Brain pericyte (primary cell): ENCODE data around the gene FRMD4B.

ENCODE experiments used
- DNase-seq: peaks from one replicate; pipeline ENCODE4 v3.0.0-alpha.2; 2012; ENCODE audit warnings: low read depth, low spot score

FRMD4B gene

GRCh38 chr3:69405067-69405466, 19.2 kb upstream of the FRMD4B start:
- DNase-seq: no peak

GRCh38 chr3:69403454-69403853, 17.6 kb upstream of the FRMD4B start:
- DNase-seq: no peak

- DNase-seq: no peak
These were observed 14.8 kb upstream of the FRMD4B start for GRCh38 chr3:69400683-69401082.

- no peak for DNase-seq
These were observed 7.0 kb upstream of the FRMD4B start for GRCh38 chr3:69392850-69393249.

GRCh38 chr3:69392415-69392814, 6.5 kb upstream of the FRMD4B start:
- DNase-seq: no peak

GRCh38 chr3:69391554-69391953, 5.7 kb upstream of the FRMD4B start:
- no peak for DNase-seq

- DNase-seq: no peak
These were observed 4.9 kb upstream of the FRMD4B start for GRCh38 chr3:69390771-69391170.

GRCh38 chr3:69389520-69390248, 3.8 kb upstream of the FRMD4B start:
- no peak for DNase-seq

- DNase-seq: no peak
These were observed 2.4 kb upstream of the FRMD4B start for GRCh38 chr3:69388241-69388640.

GRCh38 chr3:69386556-69387385, 883 bp upstream of the FRMD4B start:
- DNase-seq: no peak

GRCh38 chr3:69385123-69385722, 665 bp downstream of the FRMD4B start:
- DNase-seq: no peak

- no peak for DNase-seq
These were observed 1.6 kb downstream of the FRMD4B start for GRCh38 chr3:69384326-69384725.

GRCh38 chr3:69379661-69380060, 6.2 kb downstream of the FRMD4B start:
- DNase-seq: no peak

GRCh38 chr3:69378112-69378802, 7.6 kb downstream of the FRMD4B start:
- no peak for DNase-seq

- no peak for DNase-seq
These were observed 8.6 kb downstream of the FRMD4B start for GRCh38 chr3:69377262-69377661.

- no peak for DNase-seq
These were observed 9.2 kb downstream of the FRMD4B start for GRCh38 chr3:69376731-69377130.

GRCh38 chr3:69371816-69372215, 14.1 kb downstream of the FRMD4B start:
- DNase-seq: no peak

- DNase-seq: no peak
These were observed 15.0 kb downstream of the FRMD4B start for GRCh38 chr3:69370901-69371301.

- DNase-seq: no peak
These were observed 15.6 kb downstream of the FRMD4B start for GRCh38 chr3:69370156-69370883.

GRCh38 chr3:69368129-69368741, 17.7 kb downstream of the FRMD4B start:
- no peak for DNase-seq

GRCh38 chr3:69367586-69367985, 18.3 kb downstream of the FRMD4B start:
- DNase-seq: no peak
